ENCODE measurements around the gene P2RY2. TPM values are rescaled to one million over a fixed set of nuclear protein-coding genes. Genes with fewer than 3 reads are reported as not detected.

P2RY2 gene
- total RNA-seq, 1 donor from 2014 or later = 19.8 TPM

DNA sequence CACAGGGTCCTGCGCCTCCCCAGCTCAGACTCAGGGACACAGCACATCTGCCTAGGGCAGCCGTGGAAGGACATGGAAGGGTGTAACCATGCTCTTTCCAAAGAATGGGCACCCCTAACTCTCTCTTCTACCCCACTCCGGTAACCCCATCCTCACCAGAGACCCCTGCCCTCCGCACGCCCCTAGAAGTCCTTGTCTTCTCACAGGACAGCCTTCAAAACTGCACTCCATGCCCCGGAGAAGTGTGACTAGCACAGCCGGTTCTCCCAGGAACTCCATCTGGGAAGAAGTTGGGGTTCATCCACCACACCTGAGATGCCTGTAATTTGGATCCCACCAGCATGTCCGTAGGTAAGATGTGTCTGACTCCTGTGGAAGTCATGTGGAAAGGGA is 25.0 kb downstream of the P2RY2 start:
- Histone ChIP-seq H3K27me3 (ENCODE audit: low read depth) (no peaks in the 10 kb centered on the region), H3K9me3 (replicated peaks) (no peaks in the 10 kb centered on the region), H3K4me3 (no peak overlapping the region), H3K36me3 (no peaks in the 10 kb centered on the region), H3K4me1 (peaks cover 49% of the 10 kb centered on the region), H3K27ac (replicated peaks) (no peak overlapping the region)
- intact Hi-C loops (cut with micrococcal nuclease) = loop anchor here (10.0 kb wide), 1 partner anchor 58 kb away; no protein-coding TSS in a partner anchor
- TF ChIP-seq, protein P1, sequence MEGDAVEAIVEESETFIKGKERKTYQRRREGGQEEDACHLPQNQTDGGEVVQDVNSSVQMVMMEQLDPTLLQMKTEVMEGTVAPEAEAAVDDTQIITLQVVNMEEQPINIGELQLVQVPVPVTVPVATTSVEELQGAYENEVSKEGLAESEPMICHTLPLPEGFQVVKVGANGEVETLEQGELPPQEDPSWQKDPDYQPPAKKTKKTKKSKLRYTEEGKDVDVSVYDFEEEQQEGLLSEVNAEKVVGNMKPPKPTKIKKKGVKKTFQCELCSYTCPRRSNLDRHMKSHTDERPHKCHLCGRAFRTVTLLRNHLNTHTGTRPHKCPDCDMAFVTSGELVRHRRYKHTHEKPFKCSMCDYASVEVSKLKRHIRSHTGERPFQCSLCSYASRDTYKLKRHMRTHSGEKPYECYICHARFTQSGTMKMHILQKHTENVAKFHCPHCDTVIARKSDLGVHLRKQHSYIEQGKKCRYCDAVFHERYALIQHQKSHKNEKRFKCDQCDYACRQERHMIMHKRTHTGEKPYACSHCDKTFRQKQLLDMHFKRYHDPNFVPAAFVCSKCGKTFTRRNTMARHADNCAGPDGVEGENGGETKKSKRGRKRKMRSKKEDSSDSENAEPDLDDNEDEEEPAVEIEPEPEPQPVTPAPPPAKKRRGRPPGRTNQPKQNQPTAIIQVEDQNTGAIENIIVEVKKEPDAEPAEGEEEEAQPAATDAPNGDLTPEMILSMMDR (IDR thresholded peaks at IDR 0.05; ENCODE audit: borderline replicate concordance) = no peak
- DNase-seq = no peak

DNA sequence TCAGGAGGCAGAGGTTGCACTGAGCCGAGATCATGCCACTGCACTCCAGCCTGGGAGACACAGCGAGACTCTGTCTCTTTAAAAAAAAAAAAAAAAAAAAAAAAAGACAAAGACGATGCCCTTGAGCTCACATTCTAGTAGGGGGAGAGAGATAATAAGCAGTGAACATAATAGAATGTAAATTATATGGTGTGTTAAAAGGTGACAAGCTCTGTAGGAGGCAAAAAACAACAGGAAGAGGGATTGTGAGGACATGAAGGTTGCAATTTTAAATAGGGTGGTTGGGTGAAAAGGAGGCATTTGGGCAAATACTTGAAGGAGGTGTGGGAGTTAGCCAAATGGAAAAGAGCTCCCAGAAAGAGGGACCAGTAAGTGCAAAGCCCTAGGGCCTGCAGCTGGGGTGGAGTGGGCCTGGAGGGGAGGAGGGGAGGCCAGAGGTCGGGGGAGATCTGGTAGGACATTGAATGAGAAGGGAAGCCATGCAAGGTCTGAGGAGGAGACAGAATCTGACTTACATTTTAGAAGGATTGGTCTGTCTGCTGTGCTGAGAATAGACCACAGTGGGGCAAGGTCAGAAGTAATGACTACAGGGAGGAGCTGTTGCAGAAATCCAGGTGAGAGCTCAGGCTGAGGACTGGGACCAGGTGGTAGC is 26.6 kb downstream of the P2RY2 start:
- Histone ChIP-seq H3K27ac (replicated peaks) (no peak overlapping the region), H3K4me3 (no peak overlapping the region), H3K4me1 (peaks cover 33% of the 10 kb centered on the region), H3K27me3 (ENCODE audit: low read depth) (no peaks in the 10 kb centered on the region), H3K9me3 (replicated peaks) (no peaks in the 10 kb centered on the region), H3K36me3 (no peaks in the 10 kb centered on the region)
- no peak for DNase-seq
- TF ChIP-seq, protein P1 (IDR thresholded peaks at IDR 0.05; ENCODE audit: borderline replicate concordance) = no peak
- intact Hi-C loops (cut with micrococcal nuclease) = loop anchor here (10.0 kb wide), 1 partner anchor 60 kb away; no protein-coding TSS in a partner anchor

DNA sequence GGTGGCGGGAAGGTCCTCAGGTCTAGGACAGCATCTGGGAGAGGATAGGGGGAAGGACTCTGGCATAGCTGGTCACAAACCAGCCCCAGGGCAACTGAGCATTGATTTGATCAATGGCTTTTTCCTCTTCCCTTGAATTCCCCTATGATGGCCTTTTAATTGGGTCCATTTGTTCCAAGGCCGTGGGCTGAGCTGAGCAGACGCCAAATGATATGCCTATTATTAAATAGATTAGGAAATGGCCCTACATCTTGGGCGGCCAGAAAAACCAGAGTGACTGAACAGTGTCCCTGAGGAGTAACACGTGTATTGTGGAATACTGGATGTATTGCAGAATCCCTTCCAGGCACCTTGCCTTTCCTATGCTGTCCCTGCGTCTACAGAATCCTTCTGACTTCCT is 27.4 kb downstream of the P2RY2 start:
- Histone ChIP-seq H3K9me3 (replicated peaks) (no peaks in the 10 kb centered on the region), H3K27ac (replicated peaks) (no peak overlapping the region), H3K4me3 (no peak overlapping the region), H3K36me3 (no peaks in the 10 kb centered on the region), H3K27me3 (ENCODE audit: low read depth) (no peaks in the 10 kb centered on the region), H3K4me1 (peaks cover 25% of the 10 kb centered on the region)
- intact Hi-C loops (cut with micrococcal nuclease) = loop anchor here (10.0 kb wide), 1 partner anchor 61 kb away; no protein-coding TSS in a partner anchor
- no peak for DNase-seq
- TF ChIP-seq, protein P1 (IDR thresholded peaks at IDR 0.05; ENCODE audit: borderline replicate concordance) = no peak

DNA sequence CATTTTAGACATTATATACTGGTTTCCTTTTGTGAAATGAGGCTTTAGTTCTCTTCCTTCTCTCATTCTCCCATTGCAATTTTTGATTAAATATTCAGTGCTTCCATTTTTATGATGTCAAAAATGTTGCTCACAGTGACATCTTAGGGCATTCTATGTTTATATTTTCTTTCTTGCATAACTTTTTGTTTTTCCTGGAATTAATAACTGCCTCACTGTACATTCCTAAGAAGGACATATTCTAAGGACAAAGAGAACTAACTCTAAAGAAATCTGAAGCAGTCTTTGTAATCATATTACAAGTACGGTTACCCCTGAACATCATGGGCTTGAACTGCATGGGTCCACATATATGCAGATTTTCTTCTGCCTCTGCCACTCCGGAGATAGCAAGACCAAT is 28.2 kb downstream of the P2RY2 start:
- Histone ChIP-seq H3K27me3 (ENCODE audit: low read depth) (no peaks in the 10 kb centered on the region), H3K27ac (replicated peaks) (no peak overlapping the region), H3K4me3 (no peak overlapping the region), H3K4me1 (peaks cover 17% of the 10 kb centered on the region), H3K36me3 (no peaks in the 10 kb centered on the region), H3K9me3 (replicated peaks) (no peaks in the 10 kb centered on the region)
- intact Hi-C loops (cut with micrococcal nuclease) = loop anchor here (10.0 kb wide), 1 partner anchor 62 kb away; no protein-coding TSS in a partner anchor
- TF ChIP-seq, protein P1 (IDR thresholded peaks at IDR 0.05; ENCODE audit: borderline replicate concordance) = no peak
- no peak for DNase-seq

DNA sequence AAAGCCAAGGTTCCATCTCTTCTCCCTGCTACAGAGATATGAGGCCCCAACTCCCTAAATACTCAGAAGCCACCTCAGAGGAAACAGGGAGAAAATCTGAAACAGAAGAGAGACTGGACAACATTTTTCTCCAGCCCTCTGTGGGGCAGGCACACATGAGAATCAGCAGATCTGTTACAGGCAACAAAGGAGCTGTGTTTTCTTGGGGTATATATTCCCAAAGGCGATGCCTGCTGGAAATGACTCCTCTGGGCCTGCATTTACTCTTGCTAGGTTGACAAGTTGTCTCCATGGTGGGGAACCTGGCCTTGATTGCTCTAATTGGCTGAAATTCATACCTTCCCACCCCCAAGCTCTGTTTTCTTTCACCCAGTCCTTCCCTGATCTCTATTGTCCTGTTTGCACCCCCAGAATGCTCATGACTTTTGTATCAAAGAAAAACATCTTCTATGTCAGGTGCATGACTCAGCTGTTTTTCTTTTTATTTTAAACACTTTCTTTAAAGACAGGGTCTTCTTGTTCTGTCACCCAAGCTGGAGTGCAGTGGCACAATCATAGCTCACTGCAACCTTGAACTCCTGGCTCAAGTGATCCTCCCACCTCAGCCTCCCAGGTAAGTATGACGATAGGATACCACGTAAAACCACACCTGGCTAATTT is 30.6 kb downstream of the P2RY2 start:
- no peaks in the 10 kb centered on the region for H3K27me3 ChIP-seq (ENCODE audit: low read depth)
- H3K27ac ChIP-seq (replicated peaks) = no peak overlapping the region
- no peaks in the 10 kb centered on the region for H3K9me3 ChIP-seq (replicated peaks)
- no peaks in the 10 kb centered on the region for H3K4me1 ChIP-seq
- no peaks in the 10 kb centered on the region for H3K36me3 ChIP-seq
- intact Hi-C loops (cut with micrococcal nuclease) = loop anchor here (10.0 kb wide), 1 partner anchor 64 kb away; no protein-coding TSS in a partner anchor
- DNase-seq = no peak
- no peak overlapping the region for H3K4me3 ChIP-seq
- TF ChIP-seq, protein P1 (IDR thresholded peaks at IDR 0.05; ENCODE audit: borderline replicate concordance) = no peak

Data from left ventricle myocardium inferior (tissue), 1 donor.